T47D (cell line): ENCODE measurements around the gene C6orf89.

Source experiments
- DNase-seq, 2 experiments: peaks; one replicate each; pipeline versions ENCODE4 v3.0.0 to v3.0.0-alpha.2; 2011 to 2012; ENCODE audit warnings: low read depth in 1 of 2, low spot score in 1 of 2
- JUND ChIP-seq: IDR thresholded peaks from 2 replicates; pipeline ENCODE4 v1.6.1; 2012; ENCODE audit warnings: low read depth
- in situ Hi-C: cut with HindIII; loops from 2 replicates; pipeline ENCODE4 v1.10.0; 2016; ENCODE audit warnings: low sequenced_read_pairs, low pct_unique_long_range_greater_than_20kb

Gene C6orf89

GRCh38 chr6:36967301-36967700 is 81.5 kb downstream of the C6orf89 start:
- DNase-seq = no peak
- in situ Hi-C loops = no loop called here
- TF ChIP-seq JUND = no peak

DNA sequence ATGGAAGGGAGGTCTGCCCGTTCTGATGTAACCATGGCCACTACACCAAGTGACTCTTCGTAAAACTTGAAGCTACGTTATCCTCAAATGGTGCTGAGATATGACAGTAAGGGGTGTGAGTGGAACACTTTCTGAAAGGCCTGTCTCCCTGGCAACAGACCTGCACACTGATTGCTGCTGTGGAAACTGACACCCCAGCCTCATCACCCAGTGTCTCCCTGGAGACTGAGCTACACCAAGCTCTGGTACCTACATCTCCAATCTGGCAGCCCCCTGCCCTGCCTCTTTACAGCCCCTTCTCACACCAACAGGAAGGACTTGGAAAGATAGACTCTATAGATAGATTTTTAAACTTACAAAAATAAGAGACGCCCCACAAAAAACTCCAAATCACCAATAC is 82.0 kb downstream of the C6orf89 start:
- DNase-seq = no peak
- TF ChIP-seq JUND = no peak
- in situ Hi-C loops = no loop called here

DNA sequence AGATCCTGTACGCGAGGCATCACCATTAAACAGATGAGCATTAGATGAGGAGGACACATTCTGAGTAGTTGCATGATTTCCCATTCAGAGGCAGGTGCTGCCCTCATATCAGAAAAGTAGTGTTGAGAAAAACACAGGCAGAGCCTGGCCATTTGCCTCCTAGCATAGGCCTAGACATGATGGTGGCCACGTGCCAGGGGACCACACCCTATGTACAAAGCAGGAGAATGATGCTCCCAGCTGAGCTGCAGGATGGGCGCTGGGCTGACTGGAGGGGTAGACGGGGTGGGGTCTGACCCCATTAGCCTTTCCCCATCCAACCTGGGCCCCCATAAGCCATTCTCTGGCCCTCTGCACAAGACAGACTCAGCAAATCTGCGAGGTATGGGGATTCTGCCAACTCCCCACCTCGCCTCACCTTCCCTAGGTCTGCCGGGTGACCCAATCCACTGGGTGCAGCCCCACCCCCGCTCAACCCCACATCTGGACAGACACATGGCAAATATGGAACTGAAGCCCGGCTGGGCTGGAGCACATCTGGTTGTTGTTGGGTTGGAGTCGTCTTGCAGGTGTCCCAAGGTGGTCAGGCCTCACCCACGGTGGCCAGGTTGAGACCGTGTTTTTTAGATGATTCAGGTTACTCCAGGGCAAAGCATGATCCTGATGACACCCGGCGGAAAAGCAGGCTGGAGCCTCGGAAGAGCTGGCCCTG is 82.7 kb downstream of the C6orf89 start:
- DNase-seq = no peak
- in situ Hi-C loops = no loop called here
- no peak for TF ChIP-seq JUND

DNA sequence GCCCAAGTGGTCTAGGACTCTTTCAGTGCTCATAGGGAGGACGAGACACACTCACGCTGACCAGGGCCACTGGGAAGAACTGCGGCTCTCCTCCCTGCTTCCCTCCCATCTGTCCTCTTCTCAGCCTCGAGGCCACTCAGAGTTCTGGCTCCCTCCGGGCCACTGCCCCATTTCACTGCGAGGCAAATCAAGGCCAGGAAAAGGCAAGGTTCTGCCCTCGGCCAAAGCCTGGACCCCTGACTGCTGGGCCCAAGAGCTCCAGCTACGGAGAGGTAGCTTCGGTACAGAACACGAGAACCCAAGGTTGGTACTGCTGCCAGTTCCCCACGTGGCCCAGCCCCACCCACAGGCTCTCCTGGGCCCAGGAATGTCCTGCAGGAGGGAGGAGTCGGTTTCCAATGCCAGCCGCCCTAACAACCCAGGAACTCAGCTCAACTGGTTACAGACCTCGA is 83.5 kb downstream of the C6orf89 start:
- in situ Hi-C loops = no loop called here
- no peak for DNase-seq
- no peak for TF ChIP-seq JUND

- in situ Hi-C loops = no loop called here
- no peak for DNase-seq
- no peak for TF ChIP-seq JUND
These were observed 84.5 kb downstream of the C6orf89 start for GRCh38 chr6:36969988-36970891.

DNA sequence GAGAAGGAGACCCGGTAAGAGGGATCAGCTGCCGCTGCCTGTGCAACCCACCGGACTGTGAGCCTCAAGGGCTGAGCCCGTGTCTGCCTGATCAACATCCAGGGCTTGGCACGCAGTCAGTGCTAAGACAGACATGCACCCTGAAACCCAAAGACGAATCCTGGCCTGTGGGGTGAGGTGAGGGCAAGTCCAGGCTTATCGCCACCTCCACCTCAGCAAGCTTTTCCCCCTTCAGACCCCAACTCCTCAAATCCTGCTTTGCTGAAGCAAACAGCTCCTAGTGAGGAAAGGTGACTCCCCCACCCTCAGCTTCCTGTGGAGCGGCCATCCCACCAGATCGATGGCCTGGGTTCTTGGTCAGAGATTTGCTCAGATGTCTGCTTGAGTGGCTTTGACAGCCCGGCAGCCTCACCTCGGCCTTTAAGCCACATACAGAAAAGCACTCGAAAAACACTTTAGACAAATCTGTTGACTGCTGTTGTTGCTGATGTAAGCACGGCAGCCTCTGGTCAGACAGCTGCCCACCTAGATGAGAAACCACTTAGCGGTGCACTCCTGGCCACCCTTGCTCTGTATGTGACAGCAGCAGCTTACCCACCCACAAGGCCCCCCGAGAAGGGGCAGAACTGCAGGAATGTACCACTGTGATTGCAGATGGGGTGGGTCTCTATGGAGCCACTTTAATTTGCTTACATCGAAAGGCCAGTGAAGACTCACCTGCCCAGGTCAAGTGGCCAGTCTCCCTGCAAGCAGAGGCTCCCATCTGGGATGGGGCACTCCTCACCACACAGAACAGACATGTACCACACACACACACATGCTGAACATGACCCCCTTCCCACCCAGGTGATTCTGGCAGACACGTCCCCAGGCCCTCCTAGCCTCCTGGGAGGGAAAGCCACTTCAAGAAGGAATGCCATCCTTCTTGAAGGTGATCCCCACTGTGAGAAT is 85.4 kb downstream of the C6orf89 start:
- DNase-seq = no peak
- in situ Hi-C loops = no loop called here
- no peak for TF ChIP-seq JUND

- DNase-seq = no peak
- in situ Hi-C loops = no loop called here
These were observed 86.3 kb downstream of the C6orf89 start for GRCh38 chr6:36971921-36972673.

DNA sequence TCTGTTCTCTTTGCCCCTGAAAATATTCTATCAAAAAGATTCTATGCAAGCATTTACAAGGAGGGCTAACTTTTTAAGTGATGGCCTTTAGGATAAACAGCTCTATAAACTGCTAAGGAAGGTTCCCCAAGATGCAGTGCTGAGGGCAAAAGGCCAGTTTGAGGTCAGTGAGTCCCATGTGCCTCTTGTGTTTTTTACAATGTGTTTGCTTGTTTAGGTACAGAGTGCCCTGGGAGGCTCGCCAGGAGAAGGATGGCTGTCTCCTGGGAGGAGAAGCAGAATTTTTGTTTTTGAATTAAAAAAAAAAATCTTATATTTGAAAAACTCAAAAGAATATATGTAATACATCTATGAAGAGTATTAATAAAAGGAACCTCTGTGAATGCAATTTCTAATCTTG is 87.4 kb downstream of the C6orf89 start:
- no peak for DNase-seq
- in situ Hi-C loops = no loop called here
- TF ChIP-seq JUND = no peak

More at GRCh38 chr6:36971921-36972673, 86.3 kb downstream of the C6orf89 start:
- TF ChIP-seq JUND = no peak

- DNase-seq = no peak
- no peak for TF ChIP-seq JUND
- in situ Hi-C loops = no loop called here
These were observed 87.9 kb downstream of the C6orf89 start for GRCh38 chr6:36973647-36974046.

DNA sequence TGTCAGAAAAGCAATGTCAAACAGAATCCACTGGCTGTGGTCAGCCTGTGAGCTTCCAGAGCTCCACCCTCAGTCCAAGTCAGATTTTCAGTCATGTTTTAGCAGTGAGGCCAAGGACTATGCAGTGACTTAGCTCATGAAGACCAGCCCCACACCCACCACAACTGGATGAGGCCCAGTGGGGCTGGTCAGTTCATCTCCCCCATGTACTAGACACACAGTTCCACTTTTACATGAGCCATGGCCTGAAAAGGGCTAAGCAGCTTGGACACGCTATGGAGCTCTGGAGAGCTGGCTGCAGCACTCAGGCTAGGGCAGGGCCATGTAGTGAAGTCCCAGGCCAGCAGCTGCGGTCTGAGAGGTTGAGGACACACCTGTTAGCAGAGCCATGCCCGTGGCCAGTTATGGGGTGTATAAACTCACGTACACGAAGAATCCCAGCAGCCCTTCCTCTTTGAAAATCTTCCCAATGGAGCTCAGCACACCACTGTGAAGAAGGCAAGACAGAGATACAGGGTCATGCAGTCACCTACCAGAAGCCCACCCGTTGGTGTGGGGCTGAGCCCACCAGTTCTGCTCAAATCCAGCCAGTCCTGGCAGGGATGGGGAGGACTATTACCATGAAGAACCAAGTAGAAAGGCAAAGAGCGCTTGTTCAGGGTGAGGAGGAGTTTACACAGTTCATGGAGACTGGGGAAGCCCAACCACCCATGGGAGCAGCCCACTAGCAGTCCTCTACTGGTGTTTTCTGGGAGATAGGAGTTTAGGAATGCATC is 89.7 kb downstream of the C6orf89 start:
- DNase-seq = no peak
- in situ Hi-C loops = no loop called here
- TF ChIP-seq JUND = no peak

DNA sequence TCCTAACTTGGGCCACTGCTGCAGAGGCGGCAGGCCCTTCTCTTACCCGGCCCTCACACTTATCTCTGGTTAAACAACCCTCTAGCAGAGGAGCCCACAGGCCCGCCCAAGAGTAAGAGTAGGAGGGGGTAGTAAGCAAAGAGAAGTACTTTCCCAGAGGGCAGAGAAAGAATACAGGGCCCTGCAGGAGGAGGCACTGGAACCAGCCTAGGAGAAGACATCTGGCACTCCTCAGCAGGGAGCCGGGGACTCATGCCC is 90.2 kb downstream of the C6orf89 start:
- no peak for DNase-seq
- TF ChIP-seq JUND = no peak
- in situ Hi-C loops = no loop called here
